AG10803 (cell line): ENCODE results near the gene ASMTL.
"Not testable (repeated sequence)": the region's sequence is repeated elsewhere in the genome, so short reads cannot be mapped to it uniquely, and the experiment has no call there.

Experiments used
- DNase-seq: peaks from one replicate; pipeline ENCODE4 v3.0.0; 2010; ENCODE audit warnings: low read depth
- H3K4me3 ChIP-seq: 2 replicates; pipeline ENCODE4 v1.5.1; 2011; ENCODE audit warnings: mild to moderate bottlenecking, low read length, control low read depth
- CTCF ChIP-seq: conservative IDR thresholded peaks from 2 replicates; pipeline ENCODE4 v1.5.1; 2011; ENCODE audit warnings: mild to moderate bottlenecking, low read length, control low read depth, inconsistent platforms

ASMTL gene

GRCh38 chrX:1434871-1435240, 17.9 kb downstream of the ASMTL start:
- no peak for TF ChIP-seq CTCF

GRCh38 chrX:1433646-1434357, 18.9 kb downstream of the ASMTL start:
- DNase-seq: no peak
- no peak overlapping the region for H3K4me3 ChIP-seq
- no peak for TF ChIP-seq CTCF

More at GRCh38 chrX:1434871-1435240, 17.9 kb downstream of the ASMTL start:
- H3K4me3 ChIP-seq: no peak overlapping the region
- DNase-seq: no peak

GRCh38 chrX:1430451-1430850, 22.3 kb downstream of the ASMTL start:
- TF ChIP-seq CTCF: no peak
- no peak overlapping the region for H3K4me3 ChIP-seq
- no peak for DNase-seq

GRCh38 chrX:1427756-1428155, 25.0 kb downstream of the ASMTL start:
- H3K4me3 ChIP-seq: no peak overlapping the region
- DNase-seq: no peak
- no peak for TF ChIP-seq CTCF

GRCh38 chrX:1426321-1426720, 26.4 kb downstream of the ASMTL start:
- not testable (repeated sequence) for H3K4me3 ChIP-seq, DNase-seq

- DNase-seq: no peak
- TF ChIP-seq CTCF: no peak
- no peak overlapping the region for H3K4me3 ChIP-seq
These were observed 27.3 kb downstream of the ASMTL start for GRCh38 chrX:1425381-1425780.

GRCh38 chrX:1424147-1424851, 28.4 kb downstream of the ASMTL start:
- no peak for TF ChIP-seq CTCF
- H3K4me3 ChIP-seq: no peak overlapping the region
- DNase-seq: no peak
